GM23338 (cell line): ENCODE measurements around the gene AGAP2. TPM values are rescaled to one million over a fixed set of nuclear protein-coding genes. Genes with fewer than 3 reads are reported as not detected.

Experiments
- ATAC-seq: fragments of 200-7000 bp; cut with Tn5 transposase; 3 replicates; pipeline ENCODE4 v1.9.1; 2020
- DNase-seq: peaks from one replicate; pipeline ENCODE4 v3.0.0-alpha.2; 2015; ENCODE audit warnings: low spot score
- H2AFZ ChIP-seq: fragments of 200-600 bp; sonication (generic); 2 replicates; pipeline ENCODE4 v1.8.0; 2016; ENCODE audit warnings: antibody characterized with exemption, mild to moderate bottlenecking, moderate library complexity
- H3F3A ChIP-seq: fragments of 200-600 bp; sonication (generic); replicated peaks from 2 replicates; pipeline ENCODE4 v1.8.0; 2017; ENCODE audit warnings: antibody characterized with exemption, mixed run types, low read depth
- H3K27ac ChIP-seq: fragments of 200-600 bp; sonication (generic); 2 replicates; pipeline ENCODE4 v1.6.1; 2016; ENCODE audit warnings: low read depth
- H3K27me3 ChIP-seq: fragments of 200-600 bp; sonication (generic); 2 replicates; pipeline ENCODE4 v1.8.0; 2016; ENCODE audit warnings: mild to moderate bottlenecking, mixed run types, moderate library complexity; ENCODE audit not compliant: insufficient read depth
- H3K36me3 ChIP-seq: fragments of 200-600 bp; sonication (generic); 2 replicates; pipeline ENCODE4 v1.8.0; 2016; ENCODE audit warnings: mild to moderate bottlenecking; ENCODE audit not compliant: insufficient read depth
- H3K4me1 ChIP-seq: fragments of 200-600 bp; sonication (generic); 2 replicates; pipeline ENCODE4 v1.8.0; 2016; ENCODE audit warnings: mild to moderate bottlenecking, moderate library complexity; ENCODE audit not compliant: insufficient read depth
- H3K4me2 ChIP-seq: fragments of 200-600 bp; sonication (generic); 2 replicates; pipeline ENCODE4 v1.7.1; 2017; ENCODE audit warnings: mixed run types
- H3K4me3 ChIP-seq: fragments of 200-600 bp; sonication (generic); 2 replicates; pipeline ENCODE4 v1.6.1; 2016; ENCODE audit warnings: mixed run types
- H3K79me2 ChIP-seq: fragments of 200-600 bp; sonication (generic); replicated peaks from 2 replicates; pipeline ENCODE4 v1.8.0; 2017; ENCODE audit warnings: mild to moderate bottlenecking; ENCODE audit not compliant: insufficient read depth
- H3K9me2 ChIP-seq: fragments of 200-600 bp; sonication (generic); 2 replicates; pipeline ENCODE4 v1.8.0; 2017; ENCODE audit not compliant: insufficient read depth
- H4K20me1 ChIP-seq: fragments of 200-600 bp; sonication (generic); replicated peaks from 2 replicates; pipeline ENCODE4 v1.8.0; 2017; ENCODE audit warnings: mild to moderate bottlenecking; ENCODE audit not compliant: insufficient read depth
- H3K27ac Mint-ChIP-seq: 2 replicates; pipeline ENCODE4 v1.8.0; 2020; ENCODE audit warnings: inconsistent platforms, mild to moderate bottlenecking, moderate library complexity, mixed read lengths
- H3K27me3 Mint-ChIP-seq: 3 replicates; pipeline ENCODE4 v1.8.0; 2022; ENCODE audit warnings: low read depth, mild to moderate bottlenecking, moderate library complexity, mixed read lengths, inconsistent platforms; ENCODE audit not compliant: insufficient read depth, poor library complexity
- H3K36me3 Mint-ChIP-seq: 3 replicates; pipeline ENCODE4 v1.8.0; 2021; ENCODE audit warnings: low read depth, mild to moderate bottlenecking, inconsistent platforms, moderate library complexity, mixed read lengths
- H3K4me1 Mint-ChIP-seq: 3 replicates; pipeline ENCODE4 v1.8.0; 2020; ENCODE audit warnings: mild to moderate bottlenecking, inconsistent platforms, mixed read lengths
- H3K4me3 Mint-ChIP-seq: 3 replicates; pipeline ENCODE4 v1.8.0; 2021; ENCODE audit warnings: moderate library complexity, mild to moderate bottlenecking, inconsistent platforms, mixed read lengths
- H3K9me3 Mint-ChIP-seq: 3 replicates; pipeline ENCODE4 v1.8.0; 2020; ENCODE audit warnings: moderate library complexity, mild to moderate bottlenecking, inconsistent platforms, mixed read lengths
- EZH2 ChIP-seq: fragments of 200-600 bp; sonication (generic); IDR thresholded peaks from one replicate; pipeline ENCODE4 v1.8.0; 2017; ENCODE audit warnings: antibody characterized with exemption, mild to moderate bottlenecking, low read depth; ENCODE audit not compliant: unreplicated experiment
- NANOG ChIP-seq: IDR thresholded peaks from 2 replicates; pipeline ENCODE4 v1.6.1; 2016; ENCODE audit warnings: antibody characterized with exemption, borderline replicate concordance
- POLR2AphosphoS5 ChIP-seq: IDR thresholded peaks from 2 replicates; pipeline ENCODE4 v1.6.1; 2016; ENCODE audit warnings: antibody characterized with exemption, low read depth
- ZNF114 ChIP-seq: fragments of 250-450 bp; sonication (Bioruptor Pico); IDR thresholded peaks from 2 replicates; pipeline ENCODE4 v1.5.0; 2020; ENCODE audit warnings: mild to moderate bottlenecking, moderate library complexity
- polyA plus RNA-seq: library from polyadenylated mRNA; unstranded; fragments of >200 nt; fragmentation: Nextera tagmentation; extraction: Ambion mirVana; gene quantifications from 2 replicates; pipeline ENCODE4 v1.2.1, GENCODE V29; 2016
- total RNA-seq: library from RNA; depleted of rRNA; stranded (reverse); fragments of >200 nt; shearing (Covaris generic); gene quantifications from 2 replicates; pipeline ENCODE4 v1.2.3, GENCODE V29; 2014
- TF ChIP-seq, protein P1 (sequence below): fragments of 250-450 bp; sonication (Bioruptor Pico); IDR thresholded peaks from 2 replicates; pipeline ENCODE4 v1.5.0; 2020; ENCODE audit warnings: mild to moderate bottlenecking, moderate library complexity

The AGAP2 gene
- total and polyA plus RNA-seq, 2 experiments from 2014 or later, result 0.36 to 1.3 TPM

DNA sequence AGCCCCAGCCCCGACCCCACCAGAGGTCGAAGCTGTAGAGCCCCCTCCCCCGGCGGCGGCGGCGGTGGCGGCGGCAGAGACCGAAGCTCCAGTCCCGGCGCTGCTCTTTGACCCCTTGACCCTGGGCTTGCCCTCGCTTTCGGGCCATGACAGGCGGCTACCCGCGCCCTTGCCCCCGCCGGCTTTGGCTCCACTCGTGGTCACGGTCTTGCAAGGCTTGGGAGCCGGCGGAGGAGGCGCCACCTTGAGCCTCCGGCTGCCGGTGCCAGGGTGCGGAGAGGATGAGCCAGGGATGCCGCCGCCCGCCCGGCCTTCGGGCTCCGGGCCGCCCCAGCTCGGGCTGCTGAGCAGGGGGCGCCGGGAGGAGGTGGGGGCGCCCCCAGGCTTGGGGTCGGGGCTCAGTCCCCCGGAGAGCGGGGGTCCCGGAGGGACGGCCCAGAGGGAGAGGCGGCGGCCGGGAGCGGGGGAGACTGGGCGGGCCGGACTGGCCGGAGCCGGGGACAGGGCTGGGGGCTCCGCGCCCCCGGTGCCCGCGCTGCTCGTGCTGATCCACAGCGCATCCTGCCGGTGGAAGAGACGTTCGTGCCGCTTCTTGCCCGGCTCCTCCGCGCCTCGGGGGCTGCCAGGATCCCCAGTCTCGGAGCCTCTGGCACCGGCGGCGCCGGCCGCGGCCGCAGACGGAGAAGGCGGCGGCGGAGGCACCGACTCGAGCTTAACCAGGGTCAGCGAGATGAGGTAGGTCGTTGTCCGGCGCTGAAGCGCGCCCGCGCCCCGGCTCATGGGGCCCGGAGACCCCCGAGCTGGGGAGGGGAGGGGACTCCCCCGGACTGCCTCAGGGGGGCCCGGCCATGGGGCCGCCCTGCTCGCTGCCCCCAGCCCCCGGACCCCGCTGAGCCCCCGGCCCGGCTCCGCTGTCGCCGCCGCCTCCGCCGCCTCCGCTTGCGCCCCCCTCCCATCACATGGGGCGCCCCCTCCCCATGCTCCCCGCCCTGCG, 778 bp downstream of the AGAP2 start (continued):
- TF ChIP-seq, protein P1, sequence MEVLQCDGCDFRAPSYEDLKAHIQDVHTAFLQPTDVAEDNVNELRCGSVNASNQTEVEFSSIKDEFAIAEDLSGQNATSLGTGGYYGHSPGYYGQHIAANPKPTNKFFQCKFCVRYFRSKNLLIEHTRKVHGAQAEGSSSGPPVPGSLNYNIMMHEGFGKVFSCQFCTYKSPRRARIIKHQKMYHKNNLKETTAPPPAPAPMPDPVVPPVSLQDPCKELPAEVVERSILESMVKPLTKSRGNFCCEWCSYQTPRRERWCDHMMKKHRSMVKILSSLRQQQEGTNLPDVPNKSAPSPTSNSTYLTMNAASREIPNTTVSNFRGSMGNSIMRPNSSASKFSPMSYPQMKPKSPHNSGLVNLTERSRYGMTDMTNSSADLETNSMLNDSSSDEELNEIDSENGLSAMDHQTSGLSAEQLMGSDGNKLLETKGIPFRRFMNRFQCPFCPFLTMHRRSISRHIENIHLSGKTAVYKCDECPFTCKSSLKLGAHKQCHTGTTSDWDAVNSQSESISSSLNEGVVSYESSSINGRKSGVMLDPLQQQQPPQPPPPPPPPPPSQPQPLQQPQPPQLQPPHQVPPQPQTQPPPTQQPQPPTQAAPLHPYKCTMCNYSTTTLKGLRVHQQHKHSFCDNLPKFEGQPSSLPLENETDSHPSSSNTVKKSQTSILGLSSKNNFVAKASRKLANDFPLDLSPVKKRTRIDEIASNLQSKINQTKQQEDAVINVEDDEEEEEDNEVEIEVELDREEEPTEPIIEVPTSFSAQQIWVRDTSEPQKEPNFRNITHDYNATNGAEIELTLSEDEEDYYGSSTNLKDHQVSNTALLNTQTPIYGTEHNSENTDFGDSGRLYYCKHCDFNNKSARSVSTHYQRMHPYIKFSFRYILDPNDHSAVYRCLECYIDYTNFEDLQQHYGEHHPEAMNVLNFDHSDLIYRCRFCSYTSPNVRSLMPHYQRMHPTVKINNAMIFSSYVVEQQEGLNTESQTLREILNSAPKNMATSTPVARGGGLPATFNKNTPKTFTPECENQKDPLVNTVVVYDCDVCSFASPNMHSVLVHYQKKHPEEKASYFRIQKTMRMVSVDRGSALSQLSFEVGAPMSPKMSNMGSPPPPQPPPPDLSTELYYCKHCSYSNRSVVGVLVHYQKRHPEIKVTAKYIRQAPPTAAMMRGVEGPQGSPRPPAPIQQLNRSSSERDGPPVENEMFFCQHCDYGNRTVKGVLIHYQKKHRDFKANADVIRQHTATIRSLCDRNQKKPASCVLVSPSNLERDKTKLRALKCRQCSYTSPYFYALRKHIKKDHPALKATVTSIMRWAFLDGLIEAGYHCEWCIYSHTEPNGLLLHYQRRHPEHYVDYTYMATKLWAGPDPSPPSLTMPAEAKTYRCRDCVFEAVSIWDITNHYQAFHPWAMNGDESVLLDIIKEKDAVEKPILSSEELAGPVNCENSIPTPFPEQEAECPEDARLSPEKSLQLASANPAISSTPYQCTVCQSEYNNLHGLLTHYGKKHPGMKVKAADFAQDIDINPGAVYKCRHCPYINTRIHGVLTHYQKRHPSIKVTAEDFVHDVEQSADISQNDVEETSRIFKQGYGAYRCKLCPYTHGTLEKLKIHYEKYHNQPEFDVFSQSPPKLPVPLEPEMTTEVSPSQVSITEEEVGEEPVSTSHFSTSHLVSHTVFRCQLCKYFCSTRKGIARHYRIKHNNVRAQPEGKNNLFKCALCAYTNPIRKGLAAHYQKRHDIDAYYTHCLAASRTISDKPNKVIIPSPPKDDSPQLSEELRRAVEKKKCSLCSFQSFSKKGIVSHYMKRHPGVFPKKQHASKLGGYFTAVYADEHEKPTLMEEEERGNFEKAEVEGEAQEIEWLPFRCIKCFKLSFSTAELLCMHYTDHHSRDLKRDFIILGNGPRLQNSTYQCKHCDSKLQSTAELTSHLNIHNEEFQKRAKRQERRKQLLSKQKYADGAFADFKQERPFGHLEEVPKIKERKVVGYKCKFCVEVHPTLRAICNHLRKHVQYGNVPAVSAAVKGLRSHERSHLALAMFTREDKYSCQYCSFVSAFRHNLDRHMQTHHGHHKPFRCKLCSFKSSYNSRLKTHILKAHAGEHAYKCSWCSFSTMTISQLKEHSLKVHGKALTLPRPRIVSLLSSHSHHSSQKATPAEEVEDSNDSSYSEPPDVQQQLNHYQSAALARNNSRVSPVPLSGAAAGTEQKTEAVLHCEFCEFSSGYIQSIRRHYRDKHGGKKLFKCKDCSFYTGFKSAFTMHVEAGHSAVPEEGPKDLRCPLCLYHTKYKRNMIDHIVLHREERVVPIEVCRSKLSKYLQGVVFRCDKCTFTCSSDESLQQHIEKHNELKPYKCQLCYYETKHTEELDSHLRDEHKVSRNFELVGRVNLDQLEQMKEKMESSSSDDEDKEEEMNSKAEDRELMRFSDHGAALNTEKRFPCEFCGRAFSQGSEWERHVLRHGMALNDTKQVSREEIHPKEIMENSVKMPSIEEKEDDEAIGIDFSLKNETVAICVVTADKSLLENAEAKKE (CRISPR knock-in tag), result no peak

DNA sequence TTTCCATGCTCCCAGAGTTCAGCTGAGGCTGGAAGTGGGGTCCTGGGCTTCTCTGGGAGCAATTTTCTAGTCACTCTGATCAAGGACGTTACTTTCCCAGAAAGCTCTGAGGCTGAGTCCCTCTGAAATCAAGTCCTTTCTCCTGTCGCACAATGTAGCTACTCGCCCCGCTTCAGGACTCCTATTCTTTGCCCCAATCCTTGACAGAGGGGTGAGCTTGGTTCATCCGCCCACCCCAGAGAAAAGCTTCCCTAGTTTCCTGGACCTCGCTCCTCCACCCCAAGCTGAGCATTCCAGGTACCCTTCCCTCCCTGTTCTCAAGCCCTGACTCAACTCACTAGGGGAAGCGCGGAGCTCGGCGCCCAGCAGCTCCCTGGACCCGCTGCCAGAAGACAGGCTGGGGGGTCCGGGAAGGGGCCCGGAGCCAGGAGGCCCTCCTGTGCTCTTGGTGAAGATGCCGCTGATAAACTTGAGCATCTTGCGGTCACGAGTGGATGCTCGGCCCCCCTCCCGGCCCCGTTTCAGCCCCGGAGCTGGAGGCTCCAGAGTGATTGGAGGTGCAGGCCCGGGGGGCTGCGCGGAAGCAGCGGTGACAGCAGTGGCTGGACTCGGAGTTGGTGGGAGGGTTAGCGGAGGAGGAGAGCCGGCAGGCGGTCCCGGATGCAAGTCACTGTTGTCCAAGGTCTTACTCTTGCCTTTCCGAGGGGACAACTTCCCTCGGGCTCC, 1.6 kb downstream of the AGAP2 start:
- Histone ChIP-seq H3K4me2 (peak overlapping the region; percentile 91), H3K79me2 (no peaks in the 10 kb centered on the region), H3K27ac (no peak overlapping the region), H3K4me3 (peak overlapping the region; percentile 62), H3K9me2 (no peaks in the 10 kb centered on the region), H3K4me1 (peaks cover 19% of the 10 kb centered on the region), H3K27me3 (peaks cover 100% of the 10 kb centered on the region), H3F3A (peaks cover 10% of the 10 kb centered on the region), H3K36me3 (no peaks in the 10 kb centered on the region), H2AFZ (no peak overlapping the region), H4K20me1 (no peaks in the 10 kb centered on the region)
- Mint-ChIP-seq H3K36me3 (no peaks in the 10 kb centered on the region; the same call in 2 of the 3 replicates), H3K27me3 (peaks cover 90% of the 10 kb centered on the region), H3K4me3 (peak overlapping the region; percentile 79), H3K4me1 (peaks cover 32% of the 10 kb centered on the region), H3K27ac (no peak overlapping the region), H3K9me3 (peaks cover 2% of the 10 kb centered on the region)
- peak; percentile 46 for DNase-seq
- peak; percentile 63 for TF ChIP-seq EZH2
- TF ChIP-seq NANOG, result no peak
- TF ChIP-seq ZNF114 (CRISPR knock-in tag), result no peak
- no peak for TF ChIP-seq POLR2AphosphoS5
- peak; percentile 4 for ATAC-seq
